Tibial artery (tissue), 4 donors: ENCODE data around the gene SYF2.

Experiments
- DNase-seq, 2 donors: peaks; one replicate each; pipeline ENCODE4 v3.0.0-alpha.2; 2019
- H3K27ac ChIP-seq, 2 donors: fragments of 200-600 bp; sonication (generic) in 1 of 2; 1 replicate in 1 of 2; 2 replicates in 1 of 2; pipeline ENCODE4 v1.5.1; 2018 to 2019; ENCODE audit warnings: mild to moderate bottlenecking in 1 of 2
- H3K27me3 ChIP-seq, 2 donors: fragments of 200-600 bp; sonication (generic) in 1 of 2; one replicate each; pipeline versions ENCODE4 v1.5.1 to v1.6.0; 2016 to 2019
- H3K36me3 ChIP-seq, 3 donors: fragments of 200-600 bp; sonication (generic) in 2 of 3; one replicate each; pipeline ENCODE4 v1.5.1; 2016 to 2019; ENCODE audit warnings: mild to moderate bottlenecking in 2 of 3
- H3K4me1 ChIP-seq, 4 donors: fragments of 200-600 bp; sonication (generic) in 2 of 4; 1 replicate in 3 of 4; 2 replicates in 1 of 4; pipeline ENCODE4 v1.5.1; 2016 to 2019
- H3K4me3 ChIP-seq, 2 donors: fragments of 200-600 bp; sonication (generic) in 1 of 2; 1 replicate in 1 of 2; 2 replicates in 1 of 2; pipeline ENCODE4 v1.5.1; 2018 to 2019; ENCODE audit warnings: mild to moderate bottlenecking in 2 of 2
- H3K9me3 ChIP-seq, 3 donors: fragments of 200-600 bp; sonication (generic) in 1 of 3; one replicate each; pipeline ENCODE4 v1.5.1; 2016 to 2019
- CTCF ChIP-seq, 2 experiments: fragments of 200-600 bp in 1 of 2; fragments of 450-650 bp in 1 of 2; IDR thresholded peaks; one replicate each; pipeline ENCODE4 v1.5.1; 2017 to 2019; ENCODE audit warnings: antibody characterized with exemption in 2 of 2, mild to moderate bottlenecking in 1 of 2, moderate library complexity in 1 of 2
- intact Hi-C: fragments of 100-400 bp; cut with DNase I; formaldehyde crosslinking; loops from one replicate; pipeline ENCODE4 v1.15.0; 2023; ENCODE audit warnings: low total_unique reads

The SYF2 gene

GRCh38 chr1:25232866-25233784 lies 823 bp upstream of the SYF2 start:
- Histone ChIP-seq H3K27ac (peak overlapping the region; percentile 95), H3K36me3 (peaks cover 16 to 27% (median 25%) of the 10 kb centered on the region in 3 donors), H3K27me3 (no peaks in the 10 kb centered on the region), H3K4me3 (peak overlapping the region; percentile 68 to 97), H3K9me3 (no peaks in the 10 kb centered on the region), H3K4me1 (peaks cover 0 to 55% (median 29%) of the 10 kb centered on the region in 4 donors)
- intact Hi-C loops: loop anchor here (10.0 kb wide), 1 partner anchor 572 kb away; the partner anchor contains the start of gene SELENON
- DNase-seq: peak; percentile 88 to 93
- no peak for TF ChIP-seq CTCF (IDR thresholded peaks at IDR 0.05)

- H3K27me3 ChIP-seq: no peaks in the 10 kb centered on the region
- no peak for TF ChIP-seq CTCF (IDR thresholded peaks at IDR 0.05)
- H3K36me3 ChIP-seq: peaks cover 83 to 88% (median 84%) of the 10 kb centered on the region in 3 donors
- H3K9me3 ChIP-seq: no peaks in the 10 kb centered on the region
- intact Hi-C loops: loop anchor here (10.0 kb wide), 1 partner anchor 579 kb away; the partner anchor contains the start of gene SRRM1
- no peak overlapping the region for H3K4me3 ChIP-seq
- no peak for DNase-seq
- no peaks in the 10 kb centered on the region for H3K4me1 ChIP-seq
- H3K27ac ChIP-seq: no peak overlapping the region
These were observed 8.8 kb downstream of the SYF2 start for GRCh38 chr1:25223471-25223870.

GRCh38 chr1:25222606-25223005 lies 9.7 kb downstream of the SYF2 start:
- Histone ChIP-seq H3K9me3 (no peaks in the 10 kb centered on the region), H3K36me3 (peaks cover 74 to 80% (median 75%) of the 10 kb centered on the region in 3 donors), H3K4me1 (no peaks in the 10 kb centered on the region), H3K27ac (no peak overlapping the region), H3K4me3 (no peak overlapping the region), H3K27me3 (no peaks in the 10 kb centered on the region)
- TF ChIP-seq CTCF (IDR thresholded peaks at IDR 0.05): no peak
- intact Hi-C loops: loop anchor here (10.0 kb wide), 1 partner anchor 578 kb away; the partner anchor contains the start of gene SRRM1
- DNase-seq: no peak

- intact Hi-C loops: loop anchor here (10.0 kb wide), 1 partner anchor 576 kb away; the partner anchor contains the start of gene SRRM1
- no peaks in the 10 kb centered on the region for H3K4me1 ChIP-seq
These were observed 11.6 kb downstream of the SYF2 start for GRCh38 chr1:25220666-25221065.

More at GRCh38 chr1:25220666-25221065, 11.6 kb downstream of the SYF2 start:
- no peak for DNase-seq
- H3K27me3 ChIP-seq: no peaks in the 10 kb centered on the region
- H3K4me3 ChIP-seq: no peak overlapping the region
- no peak for TF ChIP-seq CTCF (IDR thresholded peaks at IDR 0.05)
- H3K27ac ChIP-seq: no peak overlapping the region
- H3K9me3 ChIP-seq: no peaks in the 10 kb centered on the region
- H3K36me3 ChIP-seq: peaks cover 55 to 63% (median 56%) of the 10 kb centered on the region in 3 donors
